ENCODE measurements around the gene GTF2H3.
"Not testable (repeated sequence)": the region's sequence is repeated elsewhere in the genome, so short reads cannot be mapped to it uniquely, and the experiment has no call there.

Gene GTF2H3

DNA sequence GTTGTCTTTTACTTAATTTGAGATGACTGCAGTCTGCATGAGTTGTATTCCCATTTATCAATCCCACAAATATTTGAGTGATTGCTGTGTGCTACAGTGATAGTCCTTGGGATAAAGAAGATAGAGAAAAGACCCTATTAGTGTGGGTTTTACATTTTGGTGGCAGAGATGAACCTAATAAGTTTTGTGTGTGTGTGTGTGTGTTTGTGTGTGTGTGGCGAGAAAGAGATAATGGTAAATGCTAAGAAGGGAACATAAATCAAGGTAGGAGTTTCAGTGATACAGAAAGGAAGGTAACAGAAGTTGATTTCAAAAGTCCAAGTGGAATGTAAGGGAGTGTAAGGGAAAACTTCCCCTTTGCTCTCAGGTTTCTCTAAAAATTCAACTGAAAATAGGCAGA, 34.3 kb upstream of the GTF2H3 start:
- H3K4me3 Mint-ChIP-seq, result peak overlapping the region; percentile 69 to 81 (median 79)
- TF ChIP-seq, protein P1, sequence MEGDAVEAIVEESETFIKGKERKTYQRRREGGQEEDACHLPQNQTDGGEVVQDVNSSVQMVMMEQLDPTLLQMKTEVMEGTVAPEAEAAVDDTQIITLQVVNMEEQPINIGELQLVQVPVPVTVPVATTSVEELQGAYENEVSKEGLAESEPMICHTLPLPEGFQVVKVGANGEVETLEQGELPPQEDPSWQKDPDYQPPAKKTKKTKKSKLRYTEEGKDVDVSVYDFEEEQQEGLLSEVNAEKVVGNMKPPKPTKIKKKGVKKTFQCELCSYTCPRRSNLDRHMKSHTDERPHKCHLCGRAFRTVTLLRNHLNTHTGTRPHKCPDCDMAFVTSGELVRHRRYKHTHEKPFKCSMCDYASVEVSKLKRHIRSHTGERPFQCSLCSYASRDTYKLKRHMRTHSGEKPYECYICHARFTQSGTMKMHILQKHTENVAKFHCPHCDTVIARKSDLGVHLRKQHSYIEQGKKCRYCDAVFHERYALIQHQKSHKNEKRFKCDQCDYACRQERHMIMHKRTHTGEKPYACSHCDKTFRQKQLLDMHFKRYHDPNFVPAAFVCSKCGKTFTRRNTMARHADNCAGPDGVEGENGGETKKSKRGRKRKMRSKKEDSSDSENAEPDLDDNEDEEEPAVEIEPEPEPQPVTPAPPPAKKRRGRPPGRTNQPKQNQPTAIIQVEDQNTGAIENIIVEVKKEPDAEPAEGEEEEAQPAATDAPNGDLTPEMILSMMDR (IDR thresholded peaks at IDR 0.05; ENCODE audit: unreplicated experiment in 3 of 3), result no peak
- peaks cover 43% of the 10 kb centered on the region for H3K36me3 Mint-ChIP-seq (ENCODE audit: low read depth)
- H3K9me3 Mint-ChIP-seq, result no peaks in the 10 kb centered on the region
- H3K27ac Mint-ChIP-seq, result peak overlapping the region; percentile 11 to 76 (median 21)
- no peaks in the 10 kb centered on the region for H3K27me3 Mint-ChIP-seq (ENCODE audit: low read depth)
- peaks cover 23% of the 10 kb centered on the region for H3K4me1 Mint-ChIP-seq

DNA sequence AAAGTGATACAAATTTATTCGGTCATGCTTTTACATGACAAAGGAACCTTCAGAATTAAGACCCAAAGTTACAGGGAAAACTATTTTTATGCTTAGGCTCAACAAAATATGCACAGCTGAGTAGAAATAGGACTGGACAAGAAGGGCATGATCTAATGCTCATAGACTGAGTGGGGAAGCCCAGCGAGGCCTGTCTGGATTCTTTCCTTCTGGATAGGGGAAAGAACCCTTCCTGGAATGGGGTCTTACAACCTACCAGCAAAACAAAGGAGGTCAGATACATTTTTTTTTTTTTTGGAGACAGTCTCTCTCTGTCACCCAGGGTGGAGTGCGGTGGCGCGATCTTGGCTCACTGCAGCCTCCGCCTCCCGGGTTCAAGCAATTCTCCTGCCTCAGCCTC, 33.9 kb upstream of the GTF2H3 start:
- Mint-ChIP-seq H3K9me3 (no peaks in the 10 kb centered on the region), H3K4me1 (peaks cover 23% of the 10 kb centered on the region), H3K36me3 (ENCODE audit: low read depth) (peaks cover 43% of the 10 kb centered on the region), H3K27me3 (ENCODE audit: low read depth) (no peaks in the 10 kb centered on the region), H3K4me3 (peak overlapping the region; percentile 69 to 81 (median 79)), H3K27ac (peak overlapping the region; percentile 11 to 76 (median 21))
- TF ChIP-seq, protein P1 (IDR thresholded peaks at IDR 0.05; ENCODE audit: unreplicated experiment in 3 of 3), result no peak

DNA sequence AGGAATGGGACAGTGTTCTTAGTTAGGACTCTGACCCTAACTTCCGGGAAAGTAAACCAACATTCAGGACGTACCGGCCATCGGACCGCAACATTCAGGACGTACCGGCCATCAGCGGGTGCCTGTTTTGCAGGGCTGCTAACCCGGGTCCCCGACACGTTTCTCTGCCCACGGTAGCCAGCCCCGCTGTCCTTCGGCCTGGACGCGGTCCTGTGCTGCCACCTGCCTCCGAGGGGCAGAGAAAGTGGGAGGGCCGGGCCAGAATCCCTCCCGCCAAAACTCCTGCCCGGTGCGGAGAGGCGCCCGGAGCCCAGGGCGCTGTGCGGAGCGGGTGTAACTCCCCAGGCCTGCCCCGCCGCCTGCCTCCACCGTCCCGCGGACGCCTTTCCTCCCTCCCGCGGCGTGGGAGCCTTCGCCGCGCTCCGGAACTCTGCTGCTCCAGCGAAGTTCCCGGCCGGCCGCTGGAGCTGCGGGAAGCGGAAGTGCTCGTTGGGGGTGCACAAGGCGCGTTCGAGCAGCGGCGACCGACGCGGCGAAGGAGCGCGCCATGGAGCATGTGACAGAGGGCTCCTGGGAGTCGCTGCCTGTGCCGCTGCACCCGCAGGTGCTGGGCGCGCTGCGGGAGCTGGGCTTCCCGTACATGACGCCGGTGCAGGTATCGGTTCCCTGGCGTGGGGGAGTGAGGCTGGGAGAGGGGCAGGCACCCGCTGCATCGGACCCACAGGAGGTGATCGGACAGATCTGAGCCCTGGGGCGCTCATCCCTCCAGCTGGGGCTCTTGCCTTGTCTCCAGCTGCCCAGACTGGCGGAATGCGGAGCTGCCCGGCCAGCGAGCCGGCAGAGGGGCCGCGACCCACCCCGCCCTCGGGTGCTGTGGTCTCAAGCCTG, 31.8 kb upstream of the GTF2H3 start, which contains the start of gene DDX55:
DDX55 (plus strand) TSS at position 498 of the 888 bp plus-strand sequence; CDS start at position 548, 50 bp downstream.
- peaks cover 33% of the 10 kb centered on the region for H3K36me3 Mint-ChIP-seq (ENCODE audit: low read depth)
- no peaks in the 10 kb centered on the region for H3K9me3 Mint-ChIP-seq
- H3K4me3 Mint-ChIP-seq, result peak within 1 kb of the TSS; percentile 81 to 96 (median 95)
- peak within 1 kb of the TSS; percentile 26 to 92 (median 89) for H3K27ac Mint-ChIP-seq
- H3K4me1 Mint-ChIP-seq, result peaks cover 23% of the 10 kb centered on the region
- TF ChIP-seq, protein P1 (IDR thresholded peaks at IDR 0.05; ENCODE audit: unreplicated experiment in 3 of 3), result peak; percentile 31 to 64 (median 55)
- H3K27me3 Mint-ChIP-seq (ENCODE audit: low read depth), result no peaks in the 10 kb centered on the region

DNA sequence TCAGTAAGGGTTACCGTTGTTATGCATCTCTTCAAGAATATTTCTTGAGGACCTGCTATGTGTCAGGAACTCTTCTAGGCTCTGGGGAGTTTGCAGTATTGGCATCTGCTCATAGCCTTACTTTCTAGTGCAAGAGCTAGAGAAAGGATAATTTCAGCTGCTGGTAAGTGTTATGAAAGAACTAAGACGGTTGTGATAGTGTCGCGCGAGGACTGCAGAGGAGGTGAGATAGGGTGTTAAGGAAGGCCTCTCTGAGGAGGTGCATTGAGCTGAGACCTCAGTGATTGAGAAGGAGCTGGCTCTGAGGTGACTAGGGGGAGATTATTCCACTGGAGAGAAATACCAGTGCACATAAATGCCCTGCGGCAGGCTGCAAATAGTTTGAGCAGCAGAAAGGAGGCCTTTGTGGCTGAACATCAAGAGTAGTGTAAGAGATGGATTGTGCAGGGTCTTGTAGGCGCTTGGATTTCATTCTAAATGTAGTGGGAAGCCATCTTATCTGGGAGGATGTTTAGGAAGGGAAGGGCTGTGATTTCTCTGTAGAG, 30.9 kb upstream of the GTF2H3 start:
- Mint-ChIP-seq H3K27me3 (ENCODE audit: low read depth) (no peaks in the 10 kb centered on the region), H3K9me3 (no peaks in the 10 kb centered on the region), H3K4me3 (peak overlapping the region; percentile 81 to 96 (median 95)), H3K4me1 (peaks cover 23% of the 10 kb centered on the region), H3K27ac (peak overlapping the region; percentile 26 to 89 (median 83)), H3K36me3 (ENCODE audit: low read depth) (peaks cover 33% of the 10 kb centered on the region)
- TF ChIP-seq, protein P1 (IDR thresholded peaks at IDR 0.05; ENCODE audit: unreplicated experiment in 3 of 3), result no peak

DNA sequence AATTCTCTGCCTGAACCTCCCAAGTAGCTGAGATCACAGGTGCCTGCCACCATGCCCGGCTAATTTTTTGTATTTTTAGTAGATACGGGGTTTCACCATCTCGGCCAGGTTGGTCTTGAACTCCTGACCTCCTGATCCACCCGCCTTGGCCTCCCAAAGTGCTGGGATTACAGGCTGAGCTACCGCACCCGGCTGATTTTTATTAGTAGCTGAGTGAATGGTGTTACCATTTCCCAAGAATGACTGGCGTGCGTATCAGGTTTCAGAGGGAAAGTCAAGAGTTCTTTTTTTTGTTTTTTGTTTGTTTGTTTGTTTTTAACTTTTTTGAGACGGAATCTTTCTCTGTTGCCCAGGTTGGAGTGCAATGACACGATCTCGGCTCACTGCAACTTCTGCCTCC, 30.1 kb upstream of the GTF2H3 start:
- Mint-ChIP-seq H3K36me3 (ENCODE audit: low read depth) (peaks cover 34% of the 10 kb centered on the region), H3K4me3 (peak overlapping the region; percentile 53 to 81 (median 62)), H3K4me1 (peaks cover 23% of the 10 kb centered on the region)
- H3K9me3 Mint-ChIP-seq; H3K27ac Mint-ChIP-seq; H3K27me3 Mint-ChIP-seq (ENCODE audit: low read depth): not testable (repeated sequence)

DNA sequence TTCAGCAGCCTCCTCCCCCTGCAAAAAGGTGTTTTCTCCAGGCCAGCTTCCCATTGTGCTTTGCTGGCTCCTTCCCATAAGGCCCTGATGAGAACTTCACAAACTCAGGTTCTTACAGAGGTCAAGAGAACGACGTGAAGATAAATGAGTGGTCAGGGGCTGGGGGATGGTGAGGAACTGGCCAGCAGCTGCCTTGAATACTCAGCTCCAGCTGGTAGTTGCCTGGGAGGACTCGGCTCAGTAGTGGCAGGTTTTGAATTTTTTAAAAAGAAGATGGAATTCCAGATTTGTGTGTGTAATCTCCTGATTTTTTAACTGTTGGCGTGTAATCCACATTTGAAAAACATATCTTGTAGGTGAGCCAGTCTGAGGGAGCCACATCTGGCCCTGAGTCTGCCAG, 25.9 kb upstream of the GTF2H3 start:
- Mint-ChIP-seq H3K36me3 (ENCODE audit: low read depth) (peaks cover 63% of the 10 kb centered on the region), H3K27ac (peak overlapping the region in 1 of 3 experiments; percentile 45), H3K4me3 (no peak overlapping the region), H3K4me1 (peaks cover 5% of the 10 kb centered on the region), H3K27me3 (ENCODE audit: low read depth) (no peaks in the 10 kb centered on the region), H3K9me3 (no peaks in the 10 kb centered on the region)
- TF ChIP-seq, protein P1 (IDR thresholded peaks at IDR 0.05; ENCODE audit: unreplicated experiment in 3 of 3), result no peak

Measured in nephron (organoid).